Upper lobe of right lung (tissue), 1 donor: ENCODE data around the gene SFSWAP. TPM values are rescaled to one million over a fixed set of nuclear protein-coding genes. Genes with fewer than 3 reads are reported as not detected.

Experiments
- ATAC-seq: fragments of 200-7000 bp; cut with Tn5 transposase; one replicate; pipeline ENCODE4 v1.9.1; 2020; ENCODE audit warnings: mild to moderate bottlenecking, moderate library complexity
- DNase-seq: peaks from one replicate; pipeline ENCODE4 v3.0.0-alpha.2; 2020
- H3K27ac ChIP-seq: fragments of 200-600 bp; one replicate; pipeline ENCODE4 v1.8.0; 2022
- H3K27me3 ChIP-seq: fragments of 200-600 bp; one replicate; pipeline ENCODE4 v1.8.0; 2022; ENCODE audit warnings: mild to moderate bottlenecking
- H3K36me3 ChIP-seq: fragments of 200-600 bp; one replicate; pipeline ENCODE4 v1.8.0; 2022
- H3K4me1 ChIP-seq: fragments of 200-600 bp; one replicate; pipeline ENCODE4 v1.8.0; 2022
- H3K4me3 ChIP-seq: fragments of 200-600 bp; one replicate; pipeline ENCODE4 v1.8.0; 2022; ENCODE audit warnings: mild to moderate bottlenecking
- H3K9me3 ChIP-seq: fragments of 200-600 bp; one replicate; pipeline ENCODE4 v1.8.0; 2022
- CTCF ChIP-seq: fragments of 200-600 bp; IDR thresholded peaks from one replicate; pipeline ENCODE4 v1.8.0; 2022; ENCODE audit warnings: antibody characterized with exemption
- intact Hi-C: fragments of 100-400 bp; cut with DNase I; formaldehyde crosslinking; loops from one replicate; pipeline ENCODE4 v1.11.0; 2022
- total RNA-seq: library from RNA; stranded (reverse); fragmentation: NEBNext Ultra II Directional; extraction: Animal tissue kit (Norgen Biotek cat#: 25700); gene quantifications from one replicate; pipeline ENCODE4 v1.2.1, GENCODE V29; 2021
- donor health status: DM: no; HTN: yes; CAD: no; lungs with severe emphysema.

SFSWAP gene
- total RNA-seq, 1 donor from 2014 or later: 51.2 TPM

GRCh38 chr12:131816495-131816894 is 105.6 kb downstream of the SFSWAP start:
- intact Hi-C loops: no loop called here
- ATAC-seq (no peak), DNase-seq (no peak)
- H3K36me3 ChIP-seq: no peaks in the 10 kb centered on the region
- no peak overlapping the region for H3K27ac ChIP-seq
- TF ChIP-seq CTCF: no peak
- no peak overlapping the region for H3K4me3 ChIP-seq
- no peaks in the 10 kb centered on the region for H3K9me3 ChIP-seq
- H3K4me1 ChIP-seq: no peaks in the 10 kb centered on the region
- H3K27me3 ChIP-seq: peaks cover 5% of the 10 kb centered on the region

- Histone ChIP-seq H3K27me3 (peaks cover 5% of the 10 kb centered on the region), H3K36me3 (no peaks in the 10 kb centered on the region), H3K9me3 (no peaks in the 10 kb centered on the region), H3K27ac (no peak overlapping the region), H3K4me3 (no peak overlapping the region), H3K4me1 (no peaks in the 10 kb centered on the region)
- no peak for TF ChIP-seq CTCF
- intact Hi-C loops: no loop called here
- DNase-seq (no peak), ATAC-seq (no peak)
Observed at GRCh38 chr12:131817241-131817640, 106.4 kb downstream of the SFSWAP start.

- H3K4me3 ChIP-seq: no peak overlapping the region
- no peak for TF ChIP-seq CTCF
- H3K27ac ChIP-seq: no peak overlapping the region
- no peaks in the 10 kb centered on the region for H3K4me1 ChIP-seq
- H3K36me3 ChIP-seq: no peaks in the 10 kb centered on the region
- ATAC-seq (peak; percentile 62), DNase-seq (no peak)
- intact Hi-C loops: no loop called here
- H3K9me3 ChIP-seq: no peaks in the 10 kb centered on the region
- H3K27me3 ChIP-seq: peaks cover 5% of the 10 kb centered on the region
Observed at GRCh38 chr12:131818821-131819585, 108.1 kb downstream of the SFSWAP start.

GRCh38 chr12:131824450-131824849 is 113.6 kb downstream of the SFSWAP start:
- Histone ChIP-seq H3K27ac (no peak overlapping the region), H3K9me3 (no peaks in the 10 kb centered on the region), H3K4me1 (peaks cover 8% of the 10 kb centered on the region), H3K36me3 (no peaks in the 10 kb centered on the region), H3K27me3 (peaks cover 22% of the 10 kb centered on the region), H3K4me3 (no peak overlapping the region)
- DNase-seq: peak; percentile 37
- intact Hi-C loops: no loop called here
- no peak for ATAC-seq
- no peak for TF ChIP-seq CTCF

GRCh38 chr12:131825146-131825892 is 114.4 kb downstream of the SFSWAP start:
- Histone ChIP-seq H3K27ac (no peak overlapping the region), H3K9me3 (no peaks in the 10 kb centered on the region), H3K36me3 (no peaks in the 10 kb centered on the region), H3K27me3 (peaks cover 28% of the 10 kb centered on the region), H3K4me1 (peaks cover 17% of the 10 kb centered on the region), H3K4me3 (no peak overlapping the region)
- no peak for ATAC-seq
- DNase-seq: peak; percentile 37
- TF ChIP-seq CTCF: no peak
- intact Hi-C loops: no loop called here
